Measurements from ENCODE around the gene RYR2. TPM values are rescaled to one million over a fixed set of nuclear protein-coding genes. Genes with fewer than 3 reads are reported as not detected.

The RYR2 gene
- total RNA-seq, 1 experiment from 2014 or later = 3.4 TPM

- no CpG with 5 or more reads among the region's 7 CpGs for WGBS (ENCODE audit: extremely low coverage, insufficient read length, low lambda C conversion rate)
- H3K79me1 ChIP-seq (ENCODE audit: insufficient read depth, low read depth, low read length, poor library complexity, severe bottlenecking) = no peaks in the 10 kb centered on the region
- H3K4me1 ChIP-seq (ENCODE audit: insufficient read depth, low read length) = no peaks in the 10 kb centered on the region
- H4K5ac ChIP-seq (ENCODE audit: insufficient read length, low read depth, low read length) = no peak overlapping the region
- H3K14ac ChIP-seq (ENCODE audit: insufficient read depth, low read length) = no peak overlapping the region
- no peaks in the 10 kb centered on the region for H3K27me3 ChIP-seq (ENCODE audit: insufficient read depth, low read length)
- no peak overlapping the region for H2BK120ac ChIP-seq (ENCODE audit: low read depth, low read length, poor library complexity, severe bottlenecking)
- no peak overlapping the region for H4K8ac ChIP-seq (replicated peaks; ENCODE audit: insufficient read length, low read depth, low read length)
- peak overlapping the region in 1 of 3 experiments; percentile 10; a peak in 2 of 7 replicates for H3K27ac Mint-ChIP-seq
- H3K9me3 ChIP-seq (ENCODE audit: control insufficient read depth, low read depth, low read length) = no peaks in the 10 kb centered on the region
- H4K91ac ChIP-seq (ENCODE audit: insufficient read length, low read depth, low read length) = no peak overlapping the region
- H3K27ac ChIP-seq (ENCODE audit: insufficient read length, low read depth, low read length) = no peak overlapping the region
- no peak overlapping the region for H2AK5ac ChIP-seq (ENCODE audit: insufficient read length, low read length)
- no peaks in the 10 kb centered on the region for H3K23me2 ChIP-seq (ENCODE audit: insufficient read length, low read depth, low read length, poor library complexity, severe bottlenecking)
- peaks cover 2% of the 10 kb centered on the region; the same call in 1 of the 2 replicates for H3K79me2 ChIP-seq (ENCODE audit: insufficient read depth, low read length)
- H4K20me1 ChIP-seq (ENCODE audit: control insufficient read depth, insufficient read depth, insufficient read length) = no peaks in the 10 kb centered on the region
- no peak overlapping the region for H3K18ac ChIP-seq (ENCODE audit: insufficient read length, low read depth, low read length)
- H3K4me2 ChIP-seq (ENCODE audit: insufficient read depth, insufficient read length, low read length) = no peak overlapping the region
- TF ChIP-seq CTCF (conservative IDR thresholded peaks at IDR 0.05) = no peak
- no peak overlapping the region for H3T11ph ChIP-seq (ENCODE audit: low read length)
- no peaks in the 10 kb centered on the region for H3K27me3 Mint-ChIP-seq (ENCODE audit: low read depth)
- no peaks in the 10 kb centered on the region for H3K9me3 Mint-ChIP-seq
- H2BK15ac ChIP-seq (ENCODE audit: low read depth, low read length) = no peak overlapping the region
- H3K4me1 Mint-ChIP-seq = peaks cover 18 to 24% of the 10 kb centered on the region in 2 experiments
- no peak overlapping the region for H3K56ac ChIP-seq (ENCODE audit: insufficient read length, low read depth, low read length)
- H3K9ac ChIP-seq (ENCODE audit: extremely low read depth, insufficient read length, low read length) = no peak overlapping the region
- H2AFZ ChIP-seq (ENCODE audit: low read length) = no peak overlapping the region
- no peak overlapping the region for H2BK20ac ChIP-seq (ENCODE audit: low read depth, low read length, poor library complexity, severe bottlenecking)
- no peaks in the 10 kb centered on the region for H3K36me3 Mint-ChIP-seq (ENCODE audit: insufficient read depth in 1 of 3, low read depth in 3 of 3)
- H3K23ac ChIP-seq (ENCODE audit: insufficient read length, low read depth, low read length) = no peak overlapping the region
- H3K4ac ChIP-seq (ENCODE audit: low read depth, low read length) = no peak overlapping the region
- no peak overlapping the region for H3K4me3 Mint-ChIP-seq
- no peak overlapping the region for H2BK12ac ChIP-seq (ENCODE audit: insufficient read length, low read depth, low read length)
- no peak overlapping the region for H2BK5ac ChIP-seq (ENCODE audit: insufficient read length, low read length)
- no peak for DNase-seq
Observed at GRCh38 chr1:237171454-237172117, 129.6 kb downstream of the RYR2 start.
